HG02884 (cell line): ENCODE results near the gene LTBP1.

Source experiments
- ATAC-seq: cut with Tn5 transposase; IDR thresholded peaks from one replicate; pipeline ENCODE4 v1.9.1; 2021; ENCODE audit warnings: mild to moderate bottlenecking, moderate library complexity; ENCODE audit not compliant: unreplicated experiment

Gene LTBP1

DNA sequence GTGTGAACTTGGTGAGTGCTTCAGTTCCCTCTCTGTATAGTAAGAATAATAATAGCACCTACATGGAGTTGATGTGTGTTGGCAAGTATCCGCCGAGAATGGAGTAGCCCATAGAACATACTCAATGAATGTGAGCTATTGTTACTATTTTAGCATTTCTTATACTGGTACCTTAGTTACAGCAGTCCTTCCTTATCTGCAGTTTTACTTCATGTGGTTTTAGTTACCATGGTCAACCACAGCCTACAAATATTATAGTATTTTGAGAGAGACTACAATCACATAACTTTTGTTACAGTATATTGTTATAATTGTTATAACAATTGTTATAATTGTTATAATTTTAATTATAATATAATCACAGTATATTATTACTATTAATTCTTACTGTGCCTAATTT lies 377.2 kb downstream of the LTBP1 start:
- ATAC-seq, result no peak

DNA sequence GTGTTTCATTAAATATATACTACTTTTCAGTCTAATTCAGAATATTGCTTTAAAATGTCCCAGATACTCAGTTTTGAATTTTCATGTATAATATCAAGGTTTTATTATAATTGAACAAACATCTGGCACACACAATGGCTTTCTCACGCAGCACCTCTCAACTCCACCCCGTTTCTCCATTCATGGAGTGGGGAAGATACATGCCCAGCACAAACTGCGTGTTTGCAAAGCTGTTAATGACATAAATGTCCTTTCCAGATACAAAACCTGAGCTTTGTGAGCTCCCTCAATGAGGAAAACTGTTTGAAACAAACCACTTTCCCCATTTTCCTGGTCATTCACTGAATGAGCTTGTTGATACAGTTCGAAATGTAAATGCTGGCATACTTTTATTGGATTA lies 379.3 kb downstream of the LTBP1 start:
- ATAC-seq, result no peak

DNA sequence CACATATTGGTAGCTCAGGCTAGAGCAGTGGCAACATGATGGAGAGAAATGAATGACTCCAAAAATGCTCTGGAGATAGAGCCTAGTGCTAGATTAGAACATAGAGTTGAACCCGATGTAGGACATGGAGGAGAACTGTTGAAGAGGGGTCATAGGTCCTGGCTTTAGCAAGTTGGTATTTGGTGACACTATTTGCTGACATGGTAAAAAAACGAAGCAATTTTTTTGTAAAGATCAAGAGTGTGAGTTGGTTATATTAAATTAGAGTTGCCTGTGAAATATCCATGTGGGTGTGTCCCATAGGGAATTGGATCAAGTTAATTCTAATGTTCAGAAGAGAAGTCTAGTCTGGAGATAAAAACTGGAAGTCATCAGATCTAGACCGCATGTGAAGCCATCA lies 386.7 kb downstream of the LTBP1 start:
- ATAC-seq, result no peak

DNA sequence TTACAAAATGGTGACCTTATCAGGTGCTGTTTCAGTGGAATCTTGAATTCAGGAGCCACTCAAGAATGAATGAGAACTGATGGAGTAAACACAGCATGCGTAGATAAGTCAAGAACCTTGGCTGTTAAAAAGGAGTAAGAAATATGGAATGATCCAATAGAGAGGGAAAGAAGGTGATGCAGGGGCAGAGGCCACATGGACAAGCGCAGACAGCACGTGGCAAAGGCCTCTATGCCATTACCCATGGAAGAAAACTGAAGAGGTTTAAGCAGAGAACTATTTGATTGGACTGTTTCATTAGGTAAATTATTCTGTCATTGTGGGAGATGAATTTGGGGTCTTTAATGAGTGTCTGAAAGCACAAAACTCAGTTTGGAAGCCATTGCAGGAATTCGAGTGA lies 387.3 kb downstream of the LTBP1 start:
- no peak for ATAC-seq

DNA sequence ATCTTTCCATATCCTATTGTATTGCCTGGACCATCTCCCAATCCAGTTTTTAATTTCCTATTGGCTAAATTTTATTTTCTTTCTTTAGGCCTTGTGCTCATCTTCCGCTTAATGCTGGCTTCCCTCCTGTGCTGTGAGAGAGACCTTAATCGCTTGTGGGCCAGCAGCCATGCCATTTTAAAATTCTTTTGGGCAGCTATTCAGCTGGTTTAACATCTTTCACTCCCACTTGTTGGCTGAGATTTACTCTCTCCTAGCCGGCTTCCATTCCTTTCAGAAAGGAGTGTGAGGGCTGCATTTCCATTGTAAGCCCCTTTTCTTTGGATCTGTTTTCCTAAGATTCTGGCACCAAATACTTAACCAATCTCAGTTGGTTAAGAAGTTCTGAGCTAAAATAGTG lies 388.8 kb downstream of the LTBP1 start:
- no peak for ATAC-seq

DNA sequence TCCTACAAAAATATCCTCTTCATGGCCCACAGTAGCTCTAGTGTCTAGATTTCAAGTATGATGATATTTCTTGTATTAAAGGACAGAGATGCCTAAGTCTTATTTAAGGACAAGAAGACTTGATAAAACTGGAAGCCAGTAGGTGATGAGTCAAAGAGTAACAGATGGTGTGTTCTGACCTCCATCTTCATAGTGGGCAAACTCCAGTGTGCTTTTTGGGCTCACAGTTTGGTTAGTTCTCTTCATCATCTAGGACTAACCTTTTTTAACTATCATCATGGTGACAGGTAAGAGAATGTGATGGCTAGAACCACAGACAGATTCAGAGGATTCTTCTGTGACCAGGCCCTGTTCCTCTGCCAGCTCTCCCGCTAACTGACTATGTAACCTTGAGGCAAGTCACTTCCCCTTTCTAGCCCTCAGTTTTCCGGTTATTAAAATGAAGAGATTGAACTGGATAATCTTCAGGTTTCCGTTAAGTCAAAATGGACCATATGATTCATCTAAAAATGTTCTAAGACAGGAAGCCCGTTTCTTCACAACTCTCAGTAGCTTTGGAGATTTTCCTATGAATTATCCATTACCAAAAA lies 389.4 kb downstream of the LTBP1 start:
- peak; percentile 82 for ATAC-seq

DNA sequence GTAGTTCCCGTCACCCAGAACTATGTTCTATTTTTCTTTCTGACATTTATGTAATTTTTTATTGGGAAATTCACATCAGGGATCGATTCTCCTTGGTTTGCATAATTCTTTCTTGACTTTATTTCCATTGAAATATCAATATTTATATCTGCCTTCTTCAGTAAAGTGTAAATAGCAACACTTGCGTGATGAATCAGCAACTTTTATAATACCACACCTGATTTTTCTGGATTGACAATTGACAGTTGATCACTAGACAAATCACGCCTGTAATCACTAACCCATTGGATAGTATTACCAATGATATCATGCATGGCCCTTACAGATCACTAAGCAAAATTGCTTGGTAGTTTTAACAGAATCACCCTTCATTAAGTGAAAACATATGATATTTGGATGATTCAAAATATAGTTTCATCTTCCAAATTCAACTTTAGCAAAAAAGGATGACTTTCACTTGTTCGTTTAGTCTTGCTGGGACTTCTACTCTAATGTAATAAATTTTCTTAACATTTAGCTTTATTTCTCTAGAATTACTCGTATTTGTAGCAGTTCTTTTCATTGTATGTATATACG lies 390.7 kb downstream of the LTBP1 start:
- ATAC-seq, result no peak

DNA sequence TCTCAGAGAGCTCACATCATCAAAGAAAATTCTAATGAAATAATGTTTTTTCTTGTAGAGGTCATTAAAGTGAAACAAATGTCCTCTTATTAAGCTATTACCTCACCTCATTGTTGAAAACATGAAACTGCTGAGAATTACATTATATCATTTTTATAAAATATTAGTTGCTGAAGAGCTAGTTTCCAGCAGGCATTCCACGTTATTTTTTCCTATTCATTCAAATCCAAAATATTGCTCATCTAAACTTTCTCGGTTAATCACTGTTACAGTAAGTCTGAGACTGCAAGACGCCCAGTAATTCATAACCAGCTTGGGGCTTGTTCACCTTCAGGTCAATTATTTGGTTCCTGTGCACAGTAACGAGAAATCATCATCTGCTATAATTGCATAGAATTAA lies 391.2 kb downstream of the LTBP1 start:
- ATAC-seq, result no peak

DNA sequence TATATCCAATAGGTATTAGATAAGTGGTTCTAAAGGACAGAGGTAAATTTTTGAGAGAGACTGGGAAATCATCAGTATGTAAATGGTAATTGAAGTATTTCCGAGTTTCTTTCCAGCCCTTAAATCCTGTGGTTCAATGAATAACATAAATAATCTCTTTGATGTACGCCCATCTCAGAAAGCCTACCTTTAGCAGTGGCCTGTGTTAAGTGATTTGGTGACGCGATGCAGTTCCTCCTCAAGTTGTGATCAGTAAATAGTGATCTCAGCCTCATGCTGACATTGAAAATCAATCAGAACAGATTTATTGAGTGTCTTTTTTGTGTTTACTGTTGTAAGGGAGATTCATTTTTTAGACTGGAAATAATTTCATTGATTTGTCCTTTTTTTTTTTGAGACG lies 392.5 kb downstream of the LTBP1 start:
- ATAC-seq, result no peak

DNA sequence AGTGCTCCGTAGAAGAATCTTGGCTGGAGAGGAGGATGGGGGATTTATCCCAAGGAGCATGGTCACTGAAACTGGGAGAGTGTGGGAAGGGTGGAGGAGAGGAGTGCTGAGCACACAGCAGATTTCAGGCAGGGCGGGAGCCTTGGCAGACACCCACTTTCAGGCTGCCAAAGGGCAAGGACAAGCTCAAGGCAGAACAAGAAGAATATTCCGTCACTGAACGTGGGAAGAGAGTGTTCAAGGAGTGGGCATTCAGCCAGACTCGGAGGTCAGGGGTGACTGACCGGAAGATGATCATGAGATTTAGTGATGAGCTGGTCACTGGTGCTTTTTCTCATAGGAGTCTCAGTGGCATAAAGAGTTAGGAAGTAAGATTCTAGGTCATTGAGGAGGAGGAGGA lies 393.5 kb downstream of the LTBP1 start:
- ATAC-seq, result no peak

DNA sequence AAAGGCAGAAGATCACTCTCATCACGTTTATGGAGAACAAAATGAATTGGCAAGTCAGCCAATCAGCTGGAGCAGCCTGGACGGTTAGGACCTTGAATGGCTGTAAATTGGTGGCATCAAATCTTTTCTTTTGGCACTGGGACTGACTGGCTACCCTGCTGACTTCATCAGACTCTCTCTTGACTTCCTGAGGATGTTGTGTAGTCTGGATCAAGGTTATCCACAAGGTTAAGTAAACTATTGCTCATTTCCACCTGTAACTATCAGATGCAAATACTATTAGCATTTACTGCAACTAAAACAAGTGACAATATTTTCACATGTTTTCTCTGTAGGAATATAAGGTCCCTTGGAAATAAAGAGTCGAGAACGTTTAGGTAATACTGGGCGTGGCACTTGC lies 395.4 kb downstream of the LTBP1 start:
- no peak for ATAC-seq

DNA sequence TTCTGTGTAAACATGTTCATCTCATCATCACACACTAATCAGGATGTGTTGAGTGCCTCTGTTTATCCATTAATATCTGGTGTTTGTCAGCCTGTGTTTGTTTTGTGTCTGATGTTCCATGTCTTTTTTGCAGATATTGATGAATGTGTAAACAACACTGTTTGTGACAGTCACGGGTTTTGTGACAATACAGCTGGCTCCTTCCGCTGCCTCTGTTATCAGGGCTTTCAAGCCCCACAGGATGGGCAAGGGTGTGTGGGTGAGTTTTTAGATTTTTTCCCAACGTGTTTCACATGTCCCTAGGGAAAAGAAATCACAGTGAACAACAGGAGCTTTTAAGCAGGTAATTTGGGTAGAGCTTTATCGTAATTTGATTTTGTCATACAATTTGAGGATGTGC lies 396.0 kb downstream of the LTBP1 start:
- no peak for ATAC-seq

DNA sequence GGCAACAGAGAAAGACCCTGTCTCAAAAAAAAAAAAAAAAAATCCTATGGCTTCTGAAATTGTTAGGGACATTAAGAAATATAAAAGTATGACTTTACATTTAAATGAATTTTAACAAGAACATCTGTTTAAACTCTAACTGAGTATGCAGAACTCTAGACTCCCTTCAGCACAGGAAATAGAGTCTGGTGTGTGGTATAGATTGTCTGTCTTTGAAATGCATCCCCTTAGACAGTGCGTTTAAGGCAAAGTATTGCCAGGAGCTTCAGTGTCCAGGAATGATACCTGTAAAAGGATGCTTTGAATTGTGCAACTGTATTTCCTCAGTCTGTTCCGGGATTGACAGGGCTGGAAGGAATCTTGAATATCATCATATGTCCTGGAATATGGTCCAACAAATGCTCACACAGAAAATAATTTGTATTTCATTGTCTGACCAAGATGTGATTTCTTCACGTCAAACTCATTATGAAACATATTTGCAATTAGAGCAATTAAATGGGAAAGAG lies 396.7 kb downstream of the LTBP1 start:
- ATAC-seq, result no peak

DNA sequence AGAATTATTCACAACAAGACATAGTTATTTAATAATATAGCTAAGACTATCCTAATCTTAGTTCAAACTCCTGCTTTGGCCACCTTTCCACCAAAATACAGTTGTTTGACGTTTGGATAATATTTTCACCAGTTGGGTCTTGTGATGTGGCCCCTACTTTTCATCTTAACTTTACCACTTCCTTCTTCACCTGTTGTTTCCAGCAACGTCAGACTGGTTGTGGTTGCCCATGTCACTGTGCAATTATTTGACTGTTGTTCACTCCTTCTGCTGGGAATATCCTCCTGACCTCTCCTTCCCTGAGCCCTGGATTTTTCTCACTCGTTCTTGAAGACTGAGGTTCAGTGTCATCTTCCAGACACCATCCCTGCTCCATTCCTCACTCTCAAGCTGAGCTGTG lies 397.5 kb downstream of the LTBP1 start:
- ATAC-seq, result no peak

DNA sequence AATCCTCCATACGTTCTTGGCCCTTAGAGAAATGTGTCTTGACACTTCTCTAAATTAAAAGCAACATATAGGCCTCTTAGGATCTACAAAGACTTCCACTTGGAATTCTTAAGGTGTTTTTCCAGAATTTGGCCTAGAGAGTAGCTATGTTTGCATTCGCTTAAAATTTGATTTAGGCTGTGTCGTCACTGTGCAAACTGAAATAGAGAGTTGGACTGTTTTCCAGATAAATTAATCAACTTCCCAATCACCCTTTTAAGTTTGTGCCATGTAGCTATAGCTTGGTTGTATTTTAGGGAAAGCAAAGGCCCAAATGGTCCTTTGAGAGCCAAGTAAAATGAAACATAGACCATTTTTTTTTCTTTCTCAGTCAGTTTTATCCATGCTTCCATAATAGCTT lies 401.1 kb downstream of the LTBP1 start:
- ATAC-seq, result no peak

DNA sequence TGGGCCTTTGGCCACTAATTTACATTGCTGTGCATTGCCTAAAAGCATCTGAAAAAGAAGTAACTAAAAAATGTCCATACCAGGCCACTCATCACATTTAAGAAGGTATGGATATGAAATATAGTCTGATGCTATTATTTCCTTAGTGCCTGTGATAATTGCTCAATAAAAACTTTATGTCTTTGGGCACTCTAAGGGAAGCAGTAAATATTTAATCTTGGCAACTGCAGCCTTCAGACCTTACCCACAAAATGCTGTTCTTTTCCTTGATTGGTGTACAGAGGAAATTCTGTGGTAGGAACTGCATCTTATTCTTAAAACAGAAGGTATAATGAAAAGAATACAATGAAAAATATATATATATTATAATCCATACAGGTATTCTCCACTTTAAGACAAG lies 403.9 kb downstream of the LTBP1 start:
- no peak for ATAC-seq

DNA sequence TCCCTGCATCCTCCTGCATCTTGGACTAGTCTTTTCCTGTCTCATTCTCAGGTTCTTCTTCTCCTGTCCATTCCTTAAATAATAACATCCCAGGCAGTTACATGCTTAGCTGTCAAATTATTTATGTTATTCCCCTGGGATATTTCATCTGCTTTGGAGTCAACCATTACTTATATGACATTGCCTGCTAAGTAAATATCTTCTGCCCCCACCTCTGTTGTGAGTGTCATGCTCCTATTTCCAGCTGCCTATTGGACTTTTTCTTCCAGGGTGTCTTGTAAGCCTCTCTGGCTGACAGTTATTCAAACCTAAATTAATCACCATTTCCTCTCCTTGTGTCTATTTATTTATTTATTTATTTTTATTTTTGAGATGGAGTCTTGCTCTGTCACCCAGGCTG lies 405.0 kb downstream of the LTBP1 start:
- ATAC-seq, result no peak

DNA sequence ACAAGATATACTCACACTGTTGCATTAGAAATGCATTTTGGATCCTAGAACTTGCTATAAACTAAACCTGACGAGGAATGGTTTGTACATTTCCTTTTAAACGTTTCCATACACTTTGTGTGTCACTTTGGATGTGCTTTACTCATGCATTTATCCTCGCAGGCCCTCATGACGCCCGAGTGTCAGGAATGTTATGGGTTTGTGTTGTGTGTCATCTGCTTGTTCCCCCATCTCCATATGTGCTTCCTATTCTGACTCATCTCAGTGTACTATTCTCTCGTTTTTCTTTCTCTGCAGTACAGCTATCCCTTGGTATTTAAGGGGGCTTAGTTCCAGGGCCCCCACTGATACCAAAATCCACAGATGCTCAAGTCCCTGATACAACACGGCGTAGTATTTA lies 408.2 kb downstream of the LTBP1 start:
- no peak for ATAC-seq

DNA sequence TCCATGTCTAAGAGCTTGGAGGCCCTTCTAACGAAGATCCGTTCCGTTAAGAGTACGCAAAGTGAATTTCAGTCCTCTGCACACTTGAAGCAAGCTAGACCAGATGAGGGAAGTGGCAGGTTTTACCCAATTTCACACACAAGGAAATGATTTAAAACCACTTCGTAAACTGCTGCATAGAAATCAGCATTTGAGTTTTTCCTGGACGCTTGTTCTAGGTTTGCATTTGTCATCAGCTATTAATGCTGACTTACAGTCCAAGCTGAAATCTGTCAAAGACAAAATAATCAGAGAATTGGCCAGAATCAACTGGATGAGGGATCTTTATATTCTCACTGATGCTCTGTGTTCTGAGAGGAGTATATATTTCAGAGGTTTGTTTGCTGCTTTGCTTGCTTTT lies 412.1 kb downstream of the LTBP1 start:
- no peak for ATAC-seq

DNA sequence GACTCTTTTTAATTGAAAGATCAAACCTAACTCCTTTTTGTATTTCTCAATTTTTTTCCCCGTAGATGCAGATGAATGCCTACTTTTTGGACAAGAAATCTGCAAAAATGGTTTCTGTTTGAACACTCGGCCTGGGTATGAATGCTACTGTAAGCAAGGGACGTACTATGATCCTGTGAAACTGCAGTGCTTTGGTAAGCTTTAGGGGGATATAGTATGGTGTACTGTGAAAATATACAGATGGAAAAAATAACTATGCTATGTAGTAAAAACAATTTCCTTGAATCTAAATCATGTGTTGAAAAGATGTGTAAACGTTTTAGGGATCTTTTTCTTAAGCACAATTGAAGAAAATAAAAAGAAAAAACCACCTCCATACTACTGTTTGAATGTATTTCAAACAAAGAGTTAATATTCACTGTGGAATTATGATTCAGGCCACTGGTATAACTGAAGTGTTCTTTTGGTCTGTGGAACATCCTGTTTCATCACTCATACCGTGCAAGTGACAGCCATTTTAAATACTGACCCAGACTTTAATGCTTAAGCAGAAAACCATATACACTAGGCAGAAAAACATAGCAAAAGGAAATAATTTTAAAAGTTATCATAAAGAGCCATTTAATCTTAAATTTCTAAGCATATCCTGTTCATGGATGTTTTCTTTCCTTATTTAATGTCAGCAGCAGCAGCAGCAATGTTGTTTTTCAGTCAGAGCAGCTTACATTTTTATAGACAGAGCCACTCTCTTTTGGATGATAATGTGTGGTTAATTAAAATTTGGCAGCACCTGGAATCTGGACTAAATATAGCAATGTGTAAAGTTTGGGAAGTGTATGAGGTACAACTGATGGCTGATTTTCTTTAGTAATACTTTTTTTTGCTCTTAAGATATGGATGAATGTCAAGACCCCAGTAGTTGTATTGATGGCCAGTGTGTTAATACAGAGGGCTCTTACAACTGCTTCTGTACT lies 416.9 kb downstream of the LTBP1 start:
- ATAC-seq, result no peak

DNA sequence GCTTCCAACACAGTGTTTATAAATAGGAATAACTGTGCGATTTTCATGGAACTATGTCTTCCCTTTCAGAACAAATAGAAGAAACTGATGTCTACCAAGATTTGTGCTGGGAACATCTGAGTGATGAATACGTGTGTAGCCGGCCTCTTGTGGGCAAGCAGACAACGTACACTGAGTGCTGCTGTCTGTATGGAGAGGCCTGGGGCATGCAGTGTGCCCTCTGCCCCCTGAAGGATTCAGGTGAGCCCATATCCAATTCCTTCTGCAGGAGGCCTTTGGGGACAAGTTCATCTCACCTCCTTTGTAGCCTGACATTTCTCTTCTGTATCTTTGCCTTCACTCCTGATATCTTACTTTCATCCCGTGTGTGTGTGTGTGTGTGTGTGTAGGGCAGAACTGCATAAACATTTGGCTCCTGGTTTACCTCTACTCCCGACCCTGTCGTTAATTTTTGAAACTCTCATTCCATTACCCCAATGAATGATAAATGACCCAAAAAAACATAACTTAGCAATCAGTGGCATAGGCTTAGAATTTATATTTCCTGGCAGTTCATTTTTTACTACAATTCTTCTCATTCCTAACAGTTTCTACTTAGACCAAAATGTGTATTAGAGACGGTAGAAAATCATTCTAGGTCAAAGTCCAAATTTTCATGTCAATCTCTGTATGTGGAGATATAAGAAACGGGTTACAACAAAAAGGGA lies 418.7 kb downstream of the LTBP1 start:
- ATAC-seq, result no peak
